ENCODE measurements around the gene CSNK1G2. TPM values are rescaled to one million over a fixed set of nuclear protein-coding genes. Genes with fewer than 3 reads are reported as not detected.

Gene CSNK1G2
- total RNA-seq, 4 donors from 2014 or later: 34.1 to 52.6 (median 48.5) TPM

GRCh38 chr19:1957562-1958248, 16.7 kb downstream of the CSNK1G2 start:
- Histone ChIP-seq H3K27me3 (no peaks in the 10 kb centered on the region), H3K4me1 (peaks cover 0 to 36% (median 18%) of the 10 kb centered on the region in 4 donors), H3K36me3 (peaks cover 3 to 30% (median 23%) of the 10 kb centered on the region in 4 donors), H3K27ac (replicated peaks in 1 of 4) (no peak overlapping the region), H3K9me3 (no peaks in the 10 kb centered on the region), H3K4me3 (no peak overlapping the region)
- intact Hi-C loops (cut with DNase I): no loop called here
- no peak for TF ChIP-seq EP300 (IDR thresholded peaks at IDR 0.05)
- no peak for TF ChIP-seq POLR2AphosphoS5 (IDR thresholded peaks at IDR 0.05)
- no peak for TF ChIP-seq POLR2A (IDR thresholded peaks at IDR 0.05; ENCODE audit: low read depth)
- no peak for TF ChIP-seq CTCF (IDR thresholded peaks at IDR 0.05)
- WGBS: 87% methylated on average over 27 of the region's 40 CpGs
- no peak for DNase-seq (ENCODE audit: extremely low spot score)

- no peak overlapping the region for H3K27ac ChIP-seq (replicated peaks in 1 of 4)
- no peak overlapping the region for H3K4me3 ChIP-seq
- intact Hi-C loops (cut with DNase I): no loop called here
- peaks cover 0 to 17% (median 11%) of the 10 kb centered on the region in 4 donors for H3K36me3 ChIP-seq
- no peak for DNase-seq (ENCODE audit: extremely low spot score)
- H3K9me3 ChIP-seq: no peaks in the 10 kb centered on the region
- no peaks in the 10 kb centered on the region for H3K27me3 ChIP-seq
- peaks cover 0 to 24% (median 18%) of the 10 kb centered on the region in 4 donors for H3K4me1 ChIP-seq
- TF ChIP-seq EP300 (IDR thresholded peaks at IDR 0.05): no peak
- no peak for TF ChIP-seq CTCF (IDR thresholded peaks at IDR 0.05)
- TF ChIP-seq POLR2A (IDR thresholded peaks at IDR 0.05; ENCODE audit: low read depth): no peak
- no peak for TF ChIP-seq POLR2AphosphoS5 (IDR thresholded peaks at IDR 0.05)
- 92% methylated on average over 31 of the region's 32 CpGs for WGBS
These were observed 19.1 kb downstream of the CSNK1G2 start for GRCh38 chr19:1959928-1960589.

GRCh38 chr19:1961000-1961883, 20.3 kb downstream of the CSNK1G2 start:
- no peak overlapping the region for H3K27ac ChIP-seq (replicated peaks in 1 of 4)
- 92% methylated on average over 20 of the region's 42 CpGs for WGBS
- H3K36me3 ChIP-seq: peaks cover 0 to 22% (median 7%) of the 10 kb centered on the region in 4 donors
- intact Hi-C loops (cut with DNase I): no loop called here
- H3K4me3 ChIP-seq: no peak overlapping the region
- no peak for TF ChIP-seq POLR2A (IDR thresholded peaks at IDR 0.05; ENCODE audit: low read depth)
- TF ChIP-seq CTCF (IDR thresholded peaks at IDR 0.05): no peak
- no peak for TF ChIP-seq POLR2AphosphoS5 (IDR thresholded peaks at IDR 0.05)
- TF ChIP-seq EP300 (IDR thresholded peaks at IDR 0.05): no peak
- DNase-seq (ENCODE audit: extremely low spot score): no peak
- no peaks in the 10 kb centered on the region for H3K9me3 ChIP-seq
- H3K27me3 ChIP-seq: no peaks in the 10 kb centered on the region
- H3K4me1 ChIP-seq: peaks cover 0 to 18% (median 12%) of the 10 kb centered on the region in 4 donors

- Histone ChIP-seq H3K27ac (replicated peaks in 1 of 4) (no peak overlapping the region), H3K9me3 (no peaks in the 10 kb centered on the region), H3K4me1 (peaks cover 0 to 4% (median 2%) of the 10 kb centered on the region in 4 donors), H3K36me3 (peaks cover 0 to 26% (median 10%) of the 10 kb centered on the region in 4 donors), H3K4me3 (no peak overlapping the region), H3K27me3 (no peaks in the 10 kb centered on the region)
- intact Hi-C loops (cut with DNase I): no loop called here
- no peak for TF ChIP-seq CTCF (IDR thresholded peaks at IDR 0.05)
- no peak for TF ChIP-seq EP300 (IDR thresholded peaks at IDR 0.05)
- no peak for TF ChIP-seq POLR2AphosphoS5 (IDR thresholded peaks at IDR 0.05)
- TF ChIP-seq POLR2A (IDR thresholded peaks at IDR 0.05; ENCODE audit: low read depth): no peak
- DNase-seq (ENCODE audit: extremely low spot score): no peak
- 89% methylated on average over 10 of the region's 23 CpGs for WGBS
These were observed 21.7 kb downstream of the CSNK1G2 start for GRCh38 chr19:1962674-1963073.

Measured in esophagus muscularis mucosa (tissue), 4 donors.